Loucy (cell line): ENCODE results near the gene ADIRF.
"Not testable (repeated sequence)": the region's sequence is repeated elsewhere in the genome, so short reads cannot be mapped to it uniquely, and the experiment has no call there.

Experiments
- H2AFZ ChIP-seq: fragments of 200-600 bp; sonication (generic); 2 replicates; pipeline ENCODE4 v1.6.0; 2016; ENCODE audit warnings: antibody characterized with exemption, mild to moderate bottlenecking, low read length, moderate library complexity
- H3F3A ChIP-seq: fragments of 200-600 bp; 2 replicates; pipeline ENCODE4 v1.6.0; 2016; ENCODE audit warnings: antibody characterized with exemption, low read depth, mild to moderate bottlenecking
- H3K27me3 ChIP-seq: fragments of 200-600 bp; sonication (generic); 2 replicates; pipeline ENCODE4 v1.6.1; 2014; ENCODE audit warnings: low read length, mild to moderate bottlenecking; ENCODE audit not compliant: insufficient read depth, poor library complexity, severe bottlenecking
- H3K36me3 ChIP-seq: fragments of 200-600 bp; sonication (generic); 2 replicates; pipeline ENCODE4 v1.6.1; 2016; ENCODE audit warnings: low read length; ENCODE audit not compliant: insufficient read depth
- H3K4me1 ChIP-seq: fragments of 200-600 bp; sonication (generic); 2 replicates; pipeline ENCODE4 v1.5.1; 2014; ENCODE audit warnings: low read length, mild to moderate bottlenecking; ENCODE audit not compliant: insufficient read depth, poor library complexity, severe bottlenecking
- H3K4me2 ChIP-seq: fragments of 200-600 bp; sonication (generic); 2 replicates; pipeline ENCODE4 v1.6.0; 2014; ENCODE audit warnings: antibody characterized with exemption, low read length, low read depth, mild to moderate bottlenecking; ENCODE audit not compliant: poor library complexity, severe bottlenecking
- H3K4me3 ChIP-seq: fragments of 200-600 bp; sonication (generic); 2 replicates; pipeline ENCODE4 v1.5.1; 2014; ENCODE audit warnings: low read length, mild to moderate bottlenecking, mixed read lengths; ENCODE audit not compliant: poor library complexity, severe bottlenecking
- H3K79me2 ChIP-seq: fragments of 200-600 bp; sonication (generic); 2 replicates; pipeline ENCODE4 v1.6.1; 2014; ENCODE audit warnings: low read length; ENCODE audit not compliant: insufficient read depth
- H3K9ac ChIP-seq: fragments of 200-600 bp; sonication (generic); 2 replicates; pipeline ENCODE4 v1.6.0; 2014; ENCODE audit warnings: mild to moderate bottlenecking, low read depth, low read length, moderate library complexity; ENCODE audit not compliant: poor library complexity, severe bottlenecking
- H3K9me2 ChIP-seq: fragments of 200-600 bp; sonication (generic); replicated peaks from 2 replicates; pipeline ENCODE4 v1.6.1; 2016; ENCODE audit warnings: low read depth, low read length, mixed read lengths
- H3K9me3 ChIP-seq: fragments of 200-600 bp; sonication (generic); 2 replicates; pipeline ENCODE4 v1.6.1; 2014; ENCODE audit warnings: mild to moderate bottlenecking, antibody characterized with exemption, low read length, low read depth; ENCODE audit not compliant: insufficient read depth
- H4K20me1 ChIP-seq: fragments of 200-600 bp; sonication (generic); 2 replicates; pipeline ENCODE4 v1.6.0; 2014; ENCODE audit warnings: antibody characterized with exemption, low read length, mild to moderate bottlenecking; ENCODE audit not compliant: insufficient read depth, poor library complexity, severe bottlenecking
- EZH2phosphoT487 ChIP-seq: fragments of 200-600 bp; IDR thresholded peaks from 2 replicates; pipeline ENCODE4 v1.6.1; 2018; ENCODE audit warnings: antibody characterized with exemption, mild to moderate bottlenecking, moderate library complexity, borderline replicate concordance
- TF ChIP-seq, protein P1 (sequence below): fragments of 200-600 bp; sonication (generic); conservative IDR thresholded peaks from 2 replicates; pipeline ENCODE4 v1.5.1; 2014; ENCODE audit warnings: mild to moderate bottlenecking, antibody characterized with exemption, low read length

Gene ADIRF

DNA sequence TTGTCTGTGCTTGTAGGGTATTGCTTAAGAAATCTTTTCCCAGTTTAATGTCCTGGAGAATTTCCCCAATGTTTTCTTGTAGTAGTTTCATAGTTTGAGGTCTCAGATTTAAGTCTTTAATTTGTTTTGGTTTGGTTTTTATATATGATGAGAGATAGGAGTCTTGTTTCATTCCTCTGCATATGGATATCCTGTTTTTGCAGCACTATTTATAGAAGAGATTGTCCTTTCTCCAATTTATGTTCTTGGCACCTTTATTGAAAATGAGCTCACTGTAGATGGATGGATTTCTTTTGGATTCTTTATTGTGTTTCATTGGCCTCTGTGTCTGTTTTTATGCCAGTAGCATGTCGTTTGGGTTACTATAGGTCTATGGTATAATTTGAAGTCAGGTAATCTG lies 20.2 kb downstream of the ADIRF start:
- Histone ChIP-seq H3K27me3 (no peaks in the 10 kb centered on the region), H3F3A (no peaks in the 10 kb centered on the region), H3K9ac (no peak overlapping the region), H3K9me2 (no peaks in the 10 kb centered on the region), H3K4me1 (no peaks in the 10 kb centered on the region), H3K4me3 (no peak overlapping the region), H3K79me2 (no peaks in the 10 kb centered on the region), H3K9me3 (no peaks in the 10 kb centered on the region), H3K4me2 (no peak overlapping the region), H4K20me1 (no peaks in the 10 kb centered on the region), H2AFZ (no peak overlapping the region), H3K36me3 (no peaks in the 10 kb centered on the region)
- TF ChIP-seq, protein P1, sequence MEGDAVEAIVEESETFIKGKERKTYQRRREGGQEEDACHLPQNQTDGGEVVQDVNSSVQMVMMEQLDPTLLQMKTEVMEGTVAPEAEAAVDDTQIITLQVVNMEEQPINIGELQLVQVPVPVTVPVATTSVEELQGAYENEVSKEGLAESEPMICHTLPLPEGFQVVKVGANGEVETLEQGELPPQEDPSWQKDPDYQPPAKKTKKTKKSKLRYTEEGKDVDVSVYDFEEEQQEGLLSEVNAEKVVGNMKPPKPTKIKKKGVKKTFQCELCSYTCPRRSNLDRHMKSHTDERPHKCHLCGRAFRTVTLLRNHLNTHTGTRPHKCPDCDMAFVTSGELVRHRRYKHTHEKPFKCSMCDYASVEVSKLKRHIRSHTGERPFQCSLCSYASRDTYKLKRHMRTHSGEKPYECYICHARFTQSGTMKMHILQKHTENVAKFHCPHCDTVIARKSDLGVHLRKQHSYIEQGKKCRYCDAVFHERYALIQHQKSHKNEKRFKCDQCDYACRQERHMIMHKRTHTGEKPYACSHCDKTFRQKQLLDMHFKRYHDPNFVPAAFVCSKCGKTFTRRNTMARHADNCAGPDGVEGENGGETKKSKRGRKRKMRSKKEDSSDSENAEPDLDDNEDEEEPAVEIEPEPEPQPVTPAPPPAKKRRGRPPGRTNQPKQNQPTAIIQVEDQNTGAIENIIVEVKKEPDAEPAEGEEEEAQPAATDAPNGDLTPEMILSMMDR = no peak
- TF ChIP-seq EZH2phosphoT487 = no peak

DNA sequence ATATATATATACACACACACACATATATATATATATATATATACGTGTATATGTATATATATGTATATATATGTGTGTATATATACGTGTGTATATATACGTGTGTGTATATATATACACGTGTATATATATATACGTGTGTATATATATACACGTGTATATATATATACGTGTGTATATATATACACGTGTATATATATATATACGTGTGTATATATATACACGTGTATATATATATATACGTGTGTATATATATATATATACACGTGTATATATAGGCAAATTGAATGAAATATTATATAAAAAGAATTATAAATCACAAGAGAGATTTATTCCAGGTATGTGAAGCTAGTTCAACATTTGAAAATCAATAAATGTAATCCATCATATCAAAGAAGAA lies 23.1 kb downstream of the ADIRF start:
- H2AFZ ChIP-seq, H3K9me3 ChIP-seq, H3K4me2 ChIP-seq, H3K79me2 ChIP-seq, H3K36me3 ChIP-seq, H3K27me3 ChIP-seq, H3K4me1 ChIP-seq, H3K9ac ChIP-seq, H4K20me1 ChIP-seq, H3K4me3 ChIP-seq, H3F3A ChIP-seq, H3K9me2 ChIP-seq: not testable (repeated sequence)

DNA sequence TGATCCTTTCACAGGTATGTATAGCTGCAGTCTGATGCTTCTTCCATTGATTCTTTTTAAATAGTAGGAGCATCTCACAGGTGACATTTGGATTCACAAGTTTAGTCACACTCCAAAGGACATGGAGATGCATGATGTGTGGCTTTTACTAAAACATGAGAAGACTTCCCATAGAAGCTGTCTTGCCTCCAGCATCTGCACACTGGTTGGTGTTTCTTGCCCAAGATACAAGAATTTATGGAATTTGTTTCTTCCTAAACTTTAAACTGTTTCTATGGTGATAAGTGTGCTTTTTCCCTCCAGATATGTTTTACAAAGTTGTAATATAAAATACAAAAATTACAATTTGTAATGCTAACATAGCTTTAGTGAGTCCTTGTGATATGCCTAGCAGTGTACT lies 24.2 kb downstream of the ADIRF start:
- H2AFZ ChIP-seq = no peak overlapping the region
- H4K20me1 ChIP-seq = no peaks in the 10 kb centered on the region
- H3K4me2 ChIP-seq = no peak overlapping the region
- no peaks in the 10 kb centered on the region for H3K36me3 ChIP-seq
- no peaks in the 10 kb centered on the region for H3K79me2 ChIP-seq
- no peaks in the 10 kb centered on the region for H3K9me2 ChIP-seq
- H3K27me3 ChIP-seq = no peaks in the 10 kb centered on the region
- no peaks in the 10 kb centered on the region for H3K9me3 ChIP-seq
- no peak for TF ChIP-seq EZH2phosphoT487
- TF ChIP-seq, protein P1 = no peak
- no peaks in the 10 kb centered on the region for H3K4me1 ChIP-seq
- H3K4me3 ChIP-seq = no peak overlapping the region
- H3F3A ChIP-seq = no peaks in the 10 kb centered on the region
- no peak overlapping the region for H3K9ac ChIP-seq

DNA sequence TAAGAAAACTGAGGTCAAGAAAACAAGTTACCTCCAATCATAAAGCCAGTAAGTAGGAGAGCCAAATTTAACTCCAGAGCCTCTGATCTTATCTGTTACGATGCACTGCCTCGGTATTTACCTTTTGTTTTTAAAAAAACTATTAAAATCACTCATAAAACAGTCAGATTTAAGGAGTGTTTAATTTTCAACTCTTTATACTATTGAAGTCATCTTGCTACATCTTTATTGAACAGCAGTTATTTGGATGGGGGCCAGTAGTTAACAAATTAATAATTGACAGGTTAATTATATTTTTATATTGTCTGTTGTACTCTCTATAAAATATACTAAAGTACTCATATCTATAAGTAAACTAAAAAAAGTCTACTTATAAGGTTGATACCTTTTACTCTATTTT lies 24.6 kb downstream of the ADIRF start:
- H4K20me1 ChIP-seq = no peaks in the 10 kb centered on the region
- no peaks in the 10 kb centered on the region for H3K9me2 ChIP-seq
- H3K36me3 ChIP-seq = no peaks in the 10 kb centered on the region
- H3F3A ChIP-seq = no peaks in the 10 kb centered on the region
- no peak overlapping the region for H3K4me2 ChIP-seq
- H3K79me2 ChIP-seq = no peaks in the 10 kb centered on the region
- H2AFZ ChIP-seq = no peak overlapping the region
- no peaks in the 10 kb centered on the region for H3K4me1 ChIP-seq
- no peaks in the 10 kb centered on the region for H3K27me3 ChIP-seq
- TF ChIP-seq, protein P1 = no peak
- TF ChIP-seq EZH2phosphoT487 = no peak
- H3K9me3 ChIP-seq = no peaks in the 10 kb centered on the region
- H3K9ac ChIP-seq = no peak overlapping the region
- no peak overlapping the region for H3K4me3 ChIP-seq

DNA sequence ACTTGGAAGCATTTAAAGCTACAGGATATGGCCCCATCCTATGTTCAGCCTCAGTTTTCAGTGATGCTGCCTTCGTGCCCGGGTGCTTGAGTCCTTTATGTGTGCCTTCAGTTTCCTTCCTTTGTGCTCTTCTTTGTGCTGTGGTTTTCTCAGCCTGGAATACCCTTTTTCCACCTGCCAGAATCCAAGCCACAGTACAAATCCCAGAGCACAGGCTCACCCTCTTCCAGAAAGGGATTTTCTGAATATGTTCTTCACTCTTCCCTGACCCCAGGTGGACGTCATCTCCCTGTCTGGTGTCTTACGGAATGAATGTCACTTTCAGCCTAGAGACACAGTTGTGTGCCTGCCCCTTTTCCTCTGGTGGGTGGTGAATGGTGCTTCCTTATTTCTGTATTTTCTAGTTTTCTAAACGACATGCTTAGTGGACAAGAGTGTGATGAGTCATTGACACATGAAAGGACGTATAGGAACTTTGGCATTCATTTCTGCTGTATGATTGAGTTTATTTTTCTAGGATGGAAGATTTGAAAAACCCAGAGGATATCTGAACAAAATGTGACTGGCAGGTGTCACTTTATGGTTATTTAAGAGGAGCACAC lies 31.6 kb downstream of the ADIRF start:
- H3K9me2 ChIP-seq, H3K9me3 ChIP-seq, H3F3A ChIP-seq, H4K20me1 ChIP-seq, H3K4me2 ChIP-seq, H3K4me3 ChIP-seq, H3K9ac ChIP-seq, H3K27me3 ChIP-seq, H3K4me1 ChIP-seq, H2AFZ ChIP-seq, H3K79me2 ChIP-seq, H3K36me3 ChIP-seq: not testable (repeated sequence)
